Skeletal muscle satellite cell (primary cell): ENCODE measurements around the gene NTSR1.
A peak's percentile ranks its signal among the peaks of the same experiment; 100 is the strongest.

Experiments
- H3K27me3 ChIP-seq: 2 replicates; pipeline ENCODE4 v1.7.0; 2013; ENCODE audit warnings: low read length; ENCODE audit not compliant: control insufficient read depth, insufficient read depth
- H3K36me3 ChIP-seq: 2 replicates; pipeline ENCODE4 v1.7.0; 2013; ENCODE audit warnings: mild to moderate bottlenecking, control low read depth, low read length; ENCODE audit not compliant: insufficient read depth
- H3K4me1 ChIP-seq: 2 replicates; pipeline ENCODE4 v1.7.0; 2013; ENCODE audit warnings: low read length; ENCODE audit not compliant: control insufficient read depth, insufficient read depth
- H3K4me2 ChIP-seq: 2 replicates; pipeline ENCODE4 v1.7.0; 2013; ENCODE audit warnings: mild to moderate bottlenecking, low read length
- H3K4me3 ChIP-seq: 2 replicates; pipeline ENCODE4 v1.7.0; 2013; ENCODE audit warnings: low read length
- H3K9ac ChIP-seq: 2 replicates; pipeline ENCODE4 v1.7.0; 2013; ENCODE audit warnings: mild to moderate bottlenecking, low read depth, low read length, moderate library complexity
- H3K9me3 ChIP-seq: replicated peaks from 2 replicates; pipeline ENCODE4 v1.7.0; 2013; ENCODE audit warnings: mild to moderate bottlenecking, control low read depth, low read length

Gene NTSR1

DNA sequence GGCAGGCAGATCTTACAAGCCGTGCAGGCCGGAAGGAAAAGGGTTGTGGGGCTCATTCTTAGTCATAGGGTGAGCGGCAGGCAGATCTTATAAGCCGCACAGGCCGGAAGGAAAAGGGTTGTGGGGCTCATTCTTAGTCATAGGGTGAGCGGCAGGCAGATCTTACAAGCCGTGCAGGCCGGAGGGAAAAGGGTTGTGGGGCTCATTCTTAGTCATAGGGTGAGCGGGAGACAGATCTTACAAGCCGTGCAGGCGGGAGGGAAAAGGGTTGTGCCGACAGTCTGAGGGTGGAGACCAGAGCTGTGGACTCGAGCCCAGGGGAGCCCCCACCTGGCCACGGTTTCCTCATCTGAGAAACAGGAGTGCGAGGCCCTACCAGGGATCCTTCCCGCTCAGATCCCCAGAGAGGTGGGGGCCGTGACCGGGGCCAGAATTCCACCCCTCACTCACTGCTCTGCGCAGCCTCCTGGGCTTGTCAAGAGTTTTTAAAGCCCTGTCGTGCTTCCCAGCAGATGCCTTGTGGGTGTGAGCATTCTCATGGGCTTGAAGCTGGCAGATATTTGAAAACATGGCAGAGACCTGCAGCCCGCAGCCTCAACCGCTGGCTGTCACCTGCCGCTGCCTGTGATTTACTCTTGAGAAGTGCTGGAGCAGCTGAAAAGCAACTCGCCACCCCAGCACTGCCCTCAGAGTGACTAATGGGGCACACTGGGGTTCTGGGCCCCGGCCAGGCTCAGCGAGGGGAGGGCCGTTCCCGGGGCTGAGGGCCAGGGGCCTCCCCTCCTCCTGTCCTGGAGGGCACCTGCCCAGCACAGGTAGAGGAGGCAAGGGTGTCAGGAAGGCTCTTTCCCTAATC is 31.9 kb downstream of the NTSR1 start:
- Histone ChIP-seq H3K9me3 (no peaks in the 10 kb centered on the region), H3K4me2 (peak overlapping the region; percentile 80), H3K27me3 (peaks cover 6% of the 10 kb centered on the region), H3K36me3 (no peaks in the 10 kb centered on the region), H3K4me1 (peaks cover 26% of the 10 kb centered on the region), H3K9ac (peak overlapping the region; percentile 73), H3K4me3 (peak overlapping the region; percentile 63)

DNA sequence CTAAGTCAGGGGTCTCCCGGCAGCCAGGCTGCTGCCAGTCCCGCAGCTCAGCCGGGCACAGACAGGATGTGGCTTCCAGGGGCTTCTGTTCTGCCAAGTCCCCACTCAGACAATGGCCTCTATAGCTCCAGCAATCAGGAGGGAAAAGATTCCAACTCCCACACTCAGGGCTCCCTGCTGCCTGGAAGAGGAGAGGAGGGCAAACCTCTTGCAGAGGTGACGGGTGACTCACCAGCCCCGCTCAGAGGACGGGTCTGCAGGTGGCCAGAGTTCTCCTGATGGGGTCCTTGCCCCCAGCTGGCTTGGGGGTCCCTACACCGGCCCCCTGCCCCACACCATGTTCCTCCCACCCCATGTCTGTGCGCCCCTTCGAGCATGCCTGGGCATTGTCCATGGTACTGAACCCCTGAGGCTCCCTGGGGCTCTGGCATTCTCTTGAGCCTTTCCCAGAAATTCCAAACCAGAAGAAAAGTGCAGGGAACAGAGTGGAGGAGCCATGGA is 32.6 kb downstream of the NTSR1 start:
- Histone ChIP-seq H3K27me3 (peaks cover 13% of the 10 kb centered on the region), H3K9ac (no peak overlapping the region), H3K4me3 (peak overlapping the region; percentile 63), H3K36me3 (no peaks in the 10 kb centered on the region), H3K4me2 (peak overlapping the region; percentile 80), H3K4me1 (peaks cover 25% of the 10 kb centered on the region), H3K9me3 (no peaks in the 10 kb centered on the region)

DNA sequence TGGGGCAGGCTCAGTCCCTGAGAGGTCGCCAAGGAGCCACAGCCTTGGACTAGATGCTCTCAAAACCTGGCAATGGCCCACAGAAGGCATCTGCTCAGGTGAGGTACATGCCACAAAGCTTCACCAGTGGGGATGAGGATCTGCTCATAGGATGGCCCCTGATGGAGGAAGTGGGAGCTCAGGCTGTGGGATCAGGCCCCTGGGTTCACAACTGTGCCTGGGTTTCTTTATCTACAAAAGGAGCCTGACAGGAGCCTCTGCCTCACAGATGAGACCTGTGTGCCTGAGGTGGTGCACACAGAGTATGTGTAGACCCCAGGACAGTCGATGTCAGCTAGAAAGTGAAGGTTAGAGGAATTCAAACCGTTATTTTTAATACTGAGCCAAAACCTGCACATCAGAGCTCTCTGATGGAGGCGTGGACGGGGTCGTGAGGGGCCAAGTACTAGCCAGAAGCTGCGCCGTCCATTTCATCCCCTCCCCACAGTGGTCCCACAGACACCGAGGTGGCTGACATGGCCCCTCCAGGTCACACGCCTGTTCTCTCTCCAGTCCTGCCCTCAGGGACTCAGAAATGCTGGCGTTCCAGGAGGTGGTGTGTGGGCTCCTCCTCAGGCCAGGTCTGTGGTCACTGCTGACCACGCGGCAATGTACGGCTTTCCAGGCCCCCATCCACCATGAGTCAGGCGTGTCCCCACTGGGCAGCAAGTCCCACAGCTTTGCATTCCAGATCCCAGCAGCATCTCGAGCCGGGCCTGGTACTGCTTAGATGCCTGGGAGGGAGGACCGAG is 33.3 kb downstream of the NTSR1 start:
- peaks cover 25% of the 10 kb centered on the region for H3K4me1 ChIP-seq
- no peaks in the 10 kb centered on the region for H3K36me3 ChIP-seq
- no peak overlapping the region for H3K4me2 ChIP-seq
- no peak overlapping the region for H3K4me3 ChIP-seq
- no peak overlapping the region for H3K9ac ChIP-seq
- no peaks in the 10 kb centered on the region for H3K9me3 ChIP-seq
- H3K27me3 ChIP-seq, result peaks cover 18% of the 10 kb centered on the region

DNA sequence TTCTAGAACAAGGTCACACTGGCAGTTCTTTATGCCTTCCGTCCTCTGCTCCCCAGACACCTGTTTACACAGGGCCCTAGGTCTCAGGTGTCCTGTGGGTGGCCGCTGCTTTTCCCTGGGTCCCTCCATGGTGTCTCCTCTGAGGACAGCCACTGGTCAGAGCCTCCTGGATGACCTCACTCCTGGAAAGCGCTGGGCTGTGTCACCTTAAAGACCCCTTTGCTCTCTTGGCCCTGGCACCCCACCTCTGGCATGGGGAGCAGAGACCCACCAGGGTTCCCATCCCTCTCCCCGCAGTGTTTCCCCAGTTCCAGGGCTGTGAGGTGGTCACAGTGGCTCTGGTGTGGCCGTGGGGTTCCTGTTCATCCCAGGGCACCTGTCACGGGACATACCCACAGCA is 33.9 kb downstream of the NTSR1 start:
- H3K4me1 ChIP-seq, result peaks cover 25% of the 10 kb centered on the region
- no peaks in the 10 kb centered on the region for H3K36me3 ChIP-seq
- peaks cover 19% of the 10 kb centered on the region for H3K27me3 ChIP-seq
- H3K9ac ChIP-seq, result no peak overlapping the region
- H3K4me2 ChIP-seq, result no peak overlapping the region
- no peak overlapping the region for H3K4me3 ChIP-seq
- no peaks in the 10 kb centered on the region for H3K9me3 ChIP-seq

DNA sequence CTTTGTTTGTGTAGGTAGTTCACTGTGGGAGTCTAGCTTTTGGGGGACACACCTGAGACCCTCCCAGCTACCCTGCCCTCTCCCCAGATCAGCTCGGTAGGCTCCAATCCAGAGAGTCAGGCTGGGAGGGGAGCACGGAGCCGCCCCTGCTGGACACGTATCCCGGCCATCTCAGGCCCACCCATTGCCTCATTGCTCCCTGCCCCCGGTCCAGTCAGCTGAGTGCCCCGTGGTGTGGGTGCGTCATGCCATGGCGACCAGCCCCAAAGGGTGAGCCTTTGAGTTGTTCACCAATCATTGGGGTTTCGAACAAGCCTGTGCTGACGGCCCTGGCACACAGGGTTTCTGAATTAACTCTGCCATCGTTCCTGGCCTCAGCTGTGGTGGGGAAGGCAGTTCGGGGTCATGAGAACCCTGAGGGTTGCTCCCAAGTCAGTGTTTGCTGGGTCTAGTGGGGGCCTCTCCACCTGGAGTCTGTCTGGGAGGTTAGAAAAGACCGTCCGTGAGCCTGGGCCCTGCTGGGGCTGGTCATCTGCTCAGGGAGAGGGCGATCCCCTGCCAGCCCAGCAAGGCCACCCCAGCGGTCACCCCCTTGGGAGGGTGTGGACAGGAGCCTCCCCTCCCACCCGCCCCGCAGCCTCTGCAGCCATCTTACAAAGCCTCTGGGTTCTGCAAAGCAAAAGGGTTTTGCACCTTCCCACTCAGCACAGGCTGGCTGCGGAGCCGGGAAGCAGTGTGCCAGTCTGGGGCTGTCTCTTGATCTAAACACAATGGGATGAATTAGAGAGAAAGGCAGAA is 34.5 kb downstream of the NTSR1 start:
- Histone ChIP-seq H3K27me3 (peaks cover 19% of the 10 kb centered on the region), H3K9me3 (no peaks in the 10 kb centered on the region), H3K9ac (no peak overlapping the region), H3K4me2 (no peak overlapping the region), H3K36me3 (no peaks in the 10 kb centered on the region), H3K4me1 (peaks cover 25% of the 10 kb centered on the region), H3K4me3 (no peak overlapping the region)

DNA sequence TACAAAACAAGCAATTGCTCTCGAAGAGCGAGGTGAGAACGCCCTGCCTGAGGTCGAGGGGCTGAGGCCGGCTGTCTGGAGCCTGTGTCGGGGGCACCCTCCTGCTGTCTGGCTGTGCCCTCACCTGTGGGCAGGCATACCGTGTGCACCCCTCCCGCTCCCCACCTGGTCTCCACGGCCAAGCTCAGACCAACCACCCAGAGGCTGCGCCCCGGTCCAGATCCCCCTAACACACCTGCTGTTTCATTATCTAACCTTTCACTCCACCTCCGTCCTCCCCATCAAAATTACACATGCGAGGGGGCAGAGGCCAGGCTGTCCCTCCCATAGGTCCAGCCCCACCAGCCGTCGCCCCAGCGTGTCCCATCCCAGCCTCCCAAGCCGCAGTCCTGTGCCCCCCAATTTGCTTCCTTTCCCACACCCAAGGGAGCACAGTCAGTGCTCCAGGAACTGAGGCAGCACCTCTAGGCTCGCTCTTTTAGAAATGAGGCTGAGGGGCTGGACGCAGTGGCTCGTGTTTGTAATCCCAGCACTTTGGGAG is 35.2 kb downstream of the NTSR1 start:
- no peak overlapping the region for H3K9ac ChIP-seq
- H3K4me1 ChIP-seq, result peaks cover 25% of the 10 kb centered on the region
- H3K27me3 ChIP-seq, result peaks cover 25% of the 10 kb centered on the region
- no peaks in the 10 kb centered on the region for H3K36me3 ChIP-seq
- no peak overlapping the region for H3K4me2 ChIP-seq
- H3K4me3 ChIP-seq, result no peak overlapping the region
- no peaks in the 10 kb centered on the region for H3K9me3 ChIP-seq

DNA sequence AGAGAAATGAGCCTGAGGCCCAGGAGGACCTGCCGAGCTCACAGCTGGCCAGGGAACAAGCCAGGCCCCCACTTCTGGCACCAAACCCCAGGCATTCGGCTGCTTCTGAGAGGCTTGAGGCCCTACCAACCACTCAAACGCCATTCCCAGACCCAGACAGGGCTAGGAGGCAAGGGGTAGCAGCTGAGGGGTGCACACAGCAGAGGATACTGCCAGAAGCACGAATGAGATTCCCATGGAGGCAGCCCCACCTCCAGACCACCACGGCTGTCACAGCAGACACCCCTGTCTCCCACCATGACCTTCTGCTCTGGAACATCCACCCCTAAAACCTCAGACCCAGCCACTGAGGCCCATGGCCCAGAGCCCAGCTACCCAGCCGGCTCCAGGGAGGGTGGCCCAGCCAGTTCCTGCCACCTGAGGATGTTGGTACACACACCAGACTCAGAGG is 36.1 kb downstream of the NTSR1 start:
- no peaks in the 10 kb centered on the region for H3K9me3 ChIP-seq
- H3K27me3 ChIP-seq, result peaks cover 30% of the 10 kb centered on the region
- H3K4me3 ChIP-seq, result no peak overlapping the region
- H3K36me3 ChIP-seq, result no peaks in the 10 kb centered on the region
- peaks cover 15% of the 10 kb centered on the region for H3K4me1 ChIP-seq
- H3K4me2 ChIP-seq, result no peak overlapping the region
- H3K9ac ChIP-seq, result no peak overlapping the region

DNA sequence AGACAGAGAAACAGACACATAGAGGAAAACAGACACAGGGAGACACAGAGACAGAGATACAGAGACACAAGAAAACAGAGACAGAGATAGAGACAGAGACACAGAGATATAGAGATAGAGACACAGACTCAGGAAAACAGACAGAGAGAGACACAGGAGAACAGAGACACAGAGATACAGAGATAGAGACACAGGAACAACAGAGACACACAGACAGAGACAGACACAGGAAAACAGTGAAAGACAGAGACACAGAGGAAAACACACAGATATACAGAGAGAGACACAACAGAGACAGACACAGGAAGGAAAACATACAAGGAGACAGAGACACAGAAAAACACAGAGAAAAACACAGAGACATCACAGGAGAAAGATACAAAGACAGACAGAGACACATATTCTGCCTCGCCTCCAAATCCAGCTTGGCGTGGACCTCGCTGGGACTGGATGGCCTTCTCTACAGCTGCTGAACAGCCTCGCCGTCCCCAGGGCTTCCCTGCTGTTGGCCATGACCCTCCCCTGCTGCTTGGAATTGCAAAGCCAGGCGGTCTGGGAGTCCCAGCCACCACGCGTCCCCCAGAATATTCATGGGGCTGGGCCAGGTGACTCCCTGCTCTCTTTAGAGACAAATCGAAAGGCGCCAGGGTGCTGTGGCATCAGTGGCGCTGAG is 36.8 kb downstream of the NTSR1 start:
- Histone ChIP-seq H3K36me3 (no peaks in the 10 kb centered on the region), H3K4me1 (peaks cover 11% of the 10 kb centered on the region), H3K4me2 (no peak overlapping the region), H3K27me3 (peaks cover 34% of the 10 kb centered on the region), H3K4me3 (no peak overlapping the region), H3K9me3 (no peaks in the 10 kb centered on the region), H3K9ac (no peak overlapping the region)

DNA sequence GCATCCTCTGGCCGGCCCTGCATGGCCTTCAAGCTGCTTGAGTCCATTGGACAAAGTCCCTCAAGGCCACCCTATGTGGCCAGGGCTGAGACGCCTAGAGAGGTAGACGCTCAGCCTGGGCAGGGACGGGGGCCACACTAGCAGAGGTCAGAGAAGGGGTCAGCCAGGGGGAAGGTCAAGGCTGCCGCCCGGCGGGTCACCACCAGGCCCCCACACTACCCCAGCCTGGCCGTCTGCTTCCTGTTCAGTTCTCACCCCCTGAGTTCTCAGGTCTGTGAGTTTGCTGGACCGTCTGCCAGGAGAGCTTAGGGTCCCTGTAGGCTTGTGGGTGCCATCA is 37.3 kb downstream of the NTSR1 start:
- peaks cover 6% of the 10 kb centered on the region for H3K4me1 ChIP-seq
- no peak overlapping the region for H3K4me2 ChIP-seq
- no peaks in the 10 kb centered on the region for H3K9me3 ChIP-seq
- no peaks in the 10 kb centered on the region for H3K36me3 ChIP-seq
- no peak overlapping the region for H3K4me3 ChIP-seq
- H3K27me3 ChIP-seq, result peaks cover 34% of the 10 kb centered on the region
- no peak overlapping the region for H3K9ac ChIP-seq

DNA sequence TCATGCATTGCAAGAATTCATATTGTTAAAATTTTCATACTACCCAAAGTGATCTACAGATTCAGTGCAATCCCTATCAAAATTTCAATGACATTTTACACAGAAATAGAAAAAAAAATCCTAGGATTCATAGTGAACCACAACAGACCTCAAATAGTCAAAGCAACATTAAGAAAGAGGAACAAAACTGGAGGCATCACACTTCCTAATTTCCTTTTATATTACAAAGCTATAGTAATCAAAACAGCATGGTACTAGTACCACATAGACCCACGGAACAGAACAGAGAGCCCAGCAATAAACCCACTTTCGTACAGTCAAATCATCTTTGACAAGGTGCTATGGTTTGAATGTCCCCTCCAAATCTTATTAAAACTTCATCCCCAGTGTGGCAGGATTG is 39.7 kb downstream of the NTSR1 start:
- Histone ChIP-seq H3K9me3 (no peaks in the 10 kb centered on the region), H3K9ac (no peak overlapping the region), H3K4me3 (no peak overlapping the region), H3K4me1 (no peaks in the 10 kb centered on the region), H3K36me3 (no peaks in the 10 kb centered on the region), H3K27me3 (peaks cover 46% of the 10 kb centered on the region), H3K4me2 (no peak overlapping the region)
